ENCODE measurements around the gene FAM186B. TPM values are rescaled to one million over a fixed set of nuclear protein-coding genes. Genes with fewer than 3 reads are reported as not detected.
"Not testable (repeated sequence)": the region's sequence is repeated elsewhere in the genome, so short reads cannot be mapped to it uniquely, and the experiment has no call there.

Gene FAM186B, protein sequence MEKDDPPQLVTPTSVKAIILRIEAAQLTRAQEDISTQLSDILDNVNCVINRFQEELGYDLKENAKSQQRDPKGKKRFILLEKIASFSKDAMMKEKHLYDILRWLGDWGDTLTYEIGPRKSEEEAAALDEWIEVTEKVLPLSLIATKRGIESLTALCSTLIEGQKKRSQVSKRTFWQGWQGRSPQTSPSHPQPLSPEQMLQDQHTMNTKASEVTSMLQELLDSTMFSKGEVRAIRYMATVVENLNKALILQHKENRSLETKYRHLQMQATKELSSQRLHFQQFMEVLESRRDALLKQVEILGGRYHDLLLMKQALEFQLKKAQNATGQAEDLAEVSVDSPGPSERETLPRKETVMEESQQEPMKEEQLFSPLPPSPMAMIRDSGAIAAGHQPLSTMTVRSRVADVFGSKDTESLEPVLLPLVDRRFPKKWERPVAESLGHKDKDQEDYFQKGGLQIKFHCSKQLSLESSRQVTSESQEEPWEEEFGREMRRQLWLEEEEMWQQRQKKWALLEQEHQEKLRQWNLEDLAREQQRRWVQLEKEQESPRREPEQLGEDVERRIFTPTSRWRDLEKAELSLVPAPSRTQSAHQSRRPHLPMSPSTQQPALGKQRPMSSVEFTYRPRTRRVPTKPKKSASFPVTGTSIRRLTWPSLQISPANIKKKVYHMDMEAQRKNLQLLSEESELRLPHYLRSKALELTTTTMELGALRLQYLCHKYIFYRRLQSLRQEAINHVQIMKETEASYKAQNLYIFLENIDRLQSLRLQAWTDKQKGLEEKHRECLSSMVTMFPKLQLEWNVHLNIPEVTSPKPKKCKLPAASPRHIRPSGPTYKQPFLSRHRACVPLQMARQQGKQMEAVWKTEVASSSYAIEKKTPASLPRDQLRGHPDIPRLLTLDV
- under 1 TPM in 2 of 4 donors, not detected in 2; 0.31 to 0.69 TPM for total RNA-seq

DNA sequence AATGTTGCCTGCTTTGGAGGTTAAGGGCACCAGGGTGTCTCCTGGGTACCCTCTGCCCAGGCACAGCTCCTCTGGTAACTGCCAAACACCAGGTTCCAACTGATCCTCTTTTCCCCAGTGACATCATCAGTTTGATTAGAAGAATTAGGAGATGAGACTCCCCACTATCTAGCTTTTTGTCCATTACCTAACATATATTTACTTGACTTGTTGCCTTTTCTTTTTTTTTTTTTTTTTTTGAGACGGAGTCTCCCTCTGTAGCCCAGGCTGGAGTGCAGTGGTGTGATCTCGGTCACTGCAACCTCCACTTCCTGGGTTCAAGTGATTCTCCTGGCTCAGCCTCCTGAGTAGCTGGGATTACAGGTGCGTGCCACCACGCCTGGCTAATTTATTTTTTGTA, at the start of gene FAM186B:
FAM186B (minus strand) TSS at position 101 of the 400 bp plus-strand sequence. CDS start 162 bp downstream, outside the sequence.
- 100% methylated on average over 3 of the region's 4 CpGs; no CpG with 5 or more reads in 1 of the 2 donors for WGBS, 2 donors (ENCODE audit: low coverage in 1 of 2)
- not testable (repeated sequence) for H3K9me3 ChIP-seq, H3K4me3 ChIP-seq, H3K27ac ChIP-seq, H3K36me3 ChIP-seq, H3K4me1 ChIP-seq, ATAC-seq, H3K27me3 ChIP-seq

DNA sequence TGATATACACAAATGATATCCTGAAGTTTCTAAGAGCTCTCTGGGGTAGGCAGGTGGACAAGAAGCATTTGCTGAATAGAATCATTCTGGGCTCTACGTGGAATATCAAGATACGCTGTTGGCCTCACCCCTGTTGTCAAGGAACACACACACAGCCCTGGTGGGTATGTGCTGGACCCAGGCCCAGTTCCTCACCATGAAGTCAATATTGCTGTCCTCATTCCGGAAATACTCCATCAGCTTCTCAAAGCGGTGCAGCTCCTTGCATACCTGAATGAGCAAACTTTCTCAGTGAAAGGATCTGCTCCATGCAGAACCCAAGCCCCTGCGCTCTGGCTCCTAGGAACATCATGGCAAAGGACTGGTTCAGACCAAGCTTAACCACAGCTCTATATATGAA, 49.3 kb upstream of the FAM186B start:
- TF ChIP-seq, protein P1, sequence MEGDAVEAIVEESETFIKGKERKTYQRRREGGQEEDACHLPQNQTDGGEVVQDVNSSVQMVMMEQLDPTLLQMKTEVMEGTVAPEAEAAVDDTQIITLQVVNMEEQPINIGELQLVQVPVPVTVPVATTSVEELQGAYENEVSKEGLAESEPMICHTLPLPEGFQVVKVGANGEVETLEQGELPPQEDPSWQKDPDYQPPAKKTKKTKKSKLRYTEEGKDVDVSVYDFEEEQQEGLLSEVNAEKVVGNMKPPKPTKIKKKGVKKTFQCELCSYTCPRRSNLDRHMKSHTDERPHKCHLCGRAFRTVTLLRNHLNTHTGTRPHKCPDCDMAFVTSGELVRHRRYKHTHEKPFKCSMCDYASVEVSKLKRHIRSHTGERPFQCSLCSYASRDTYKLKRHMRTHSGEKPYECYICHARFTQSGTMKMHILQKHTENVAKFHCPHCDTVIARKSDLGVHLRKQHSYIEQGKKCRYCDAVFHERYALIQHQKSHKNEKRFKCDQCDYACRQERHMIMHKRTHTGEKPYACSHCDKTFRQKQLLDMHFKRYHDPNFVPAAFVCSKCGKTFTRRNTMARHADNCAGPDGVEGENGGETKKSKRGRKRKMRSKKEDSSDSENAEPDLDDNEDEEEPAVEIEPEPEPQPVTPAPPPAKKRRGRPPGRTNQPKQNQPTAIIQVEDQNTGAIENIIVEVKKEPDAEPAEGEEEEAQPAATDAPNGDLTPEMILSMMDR (IDR thresholded peaks at IDR 0.05) = no peak
- no peak for TF ChIP-seq EP300 (IDR thresholded peaks at IDR 0.05)
- TF ChIP-seq POLR2AphosphoS5 (IDR thresholded peaks at IDR 0.05) = no peak
- no peak for TF ChIP-seq POLR2A (IDR thresholded peaks at IDR 0.05)
- H3K36me3 ChIP-seq = peaks cover 0 to 97% of the 10 kb centered on the region in 2 donors
- ATAC-seq = no peak
- H3K27ac ChIP-seq = no peak overlapping the region
- H3K27me3 ChIP-seq = no peaks in the 10 kb centered on the region
- no peaks in the 10 kb centered on the region for H3K4me1 ChIP-seq
- no peaks in the 10 kb centered on the region for H3K9me3 ChIP-seq
- H3K4me3 ChIP-seq = no peak overlapping the region
- WGBS, 2 donors (ENCODE audit: low coverage in 1 of 2) = 60 to 79% methylated on average over 1 to 2 of the region's 5 CpGs

DNA sequence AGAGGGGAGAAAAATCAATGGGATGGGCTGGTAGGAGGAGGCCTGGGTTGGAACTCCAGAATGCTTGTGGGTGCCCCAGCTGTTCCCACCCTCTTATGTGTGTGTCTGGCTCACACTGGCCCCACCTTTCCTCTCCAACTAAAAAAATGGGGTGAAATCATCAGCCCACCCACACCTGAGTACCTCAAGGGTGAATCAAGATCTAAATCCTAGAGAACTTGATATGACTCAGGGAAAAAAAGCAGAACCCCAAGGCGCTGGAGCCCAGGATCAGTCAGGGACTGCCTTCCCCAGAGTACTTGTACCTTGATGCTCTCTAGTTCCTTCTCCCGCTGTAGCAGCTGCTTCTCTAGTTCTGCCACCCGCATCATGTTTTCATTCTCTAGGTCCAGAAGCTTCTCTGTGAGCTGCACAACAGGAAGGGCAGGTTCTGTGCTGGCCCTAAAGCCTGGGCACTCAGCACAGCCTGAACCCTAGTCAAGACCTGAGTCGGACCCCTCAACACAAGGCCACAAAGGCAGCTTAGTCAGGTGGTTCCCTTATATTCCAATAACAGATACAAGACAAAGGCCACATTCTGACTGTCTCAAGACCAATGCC, 47.6 kb upstream of the FAM186B start:
- Histone ChIP-seq H3K27me3 (no peaks in the 10 kb centered on the region), H3K36me3 (peaks cover 0 to 97% of the 10 kb centered on the region in 2 donors), H3K27ac (no peak overlapping the region), H3K4me1 (peaks cover 0 to 6% (median 0%) of the 10 kb centered on the region in 3 donors), H3K4me3 (no peak overlapping the region), H3K9me3 (no peaks in the 10 kb centered on the region)
- no peak for TF ChIP-seq EP300 (IDR thresholded peaks at IDR 0.05)
- TF ChIP-seq, protein P1 (IDR thresholded peaks at IDR 0.05) = no peak
- no peak for TF ChIP-seq POLR2AphosphoS5 (IDR thresholded peaks at IDR 0.05)
- no peak for TF ChIP-seq POLR2A (IDR thresholded peaks at IDR 0.05)
- WGBS, 2 donors (ENCODE audit: low coverage in 1 of 2) = 80 to 100% methylated on average over 1 to 2 of the region's 4 CpGs
- no peak for ATAC-seq

DNA sequence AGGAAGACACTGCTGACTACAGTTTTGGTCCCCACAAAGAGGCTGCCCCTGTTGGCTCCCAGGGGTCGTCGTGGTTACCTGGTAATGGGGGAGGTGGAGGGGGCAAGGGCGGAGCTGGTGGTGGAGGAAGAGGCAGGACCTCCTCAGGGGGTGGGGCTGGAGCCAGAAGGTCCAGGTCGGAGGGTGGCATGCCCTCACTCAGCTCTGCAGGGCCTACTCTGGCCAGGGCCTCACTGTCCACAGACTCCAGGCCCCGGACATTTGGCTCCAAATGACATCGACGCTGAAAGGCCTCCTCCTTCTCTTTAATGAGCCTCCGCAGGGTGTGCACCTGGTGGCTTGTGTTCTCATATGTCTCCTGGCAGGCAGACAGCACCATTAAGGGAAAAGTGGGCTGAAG, 46.4 kb upstream of the FAM186B start:
- TF ChIP-seq POLR2AphosphoS5 (IDR thresholded peaks at IDR 0.05) (no peak), EP300 (IDR thresholded peaks at IDR 0.05) (no peak), POLR2A (IDR thresholded peaks at IDR 0.05) (no peak)
- TF ChIP-seq, protein P1 (IDR thresholded peaks at IDR 0.05) = no peak
- no peak overlapping the region for H3K4me3 ChIP-seq
- H3K4me1 ChIP-seq = peaks cover 0 to 18% (median 0%) of the 10 kb centered on the region in 3 donors
- H3K9me3 ChIP-seq = no peaks in the 10 kb centered on the region
- 80% methylated on average over 2 of the region's 8 CpGs; no CpG with 5 or more reads in 1 of the 2 donors for WGBS, 2 donors (ENCODE audit: low coverage in 1 of 2)
- no peak overlapping the region for H3K27ac ChIP-seq
- peaks cover 0 to 97% of the 10 kb centered on the region in 2 donors for H3K36me3 ChIP-seq
- H3K27me3 ChIP-seq = no peaks in the 10 kb centered on the region
- no peak for ATAC-seq

DNA sequence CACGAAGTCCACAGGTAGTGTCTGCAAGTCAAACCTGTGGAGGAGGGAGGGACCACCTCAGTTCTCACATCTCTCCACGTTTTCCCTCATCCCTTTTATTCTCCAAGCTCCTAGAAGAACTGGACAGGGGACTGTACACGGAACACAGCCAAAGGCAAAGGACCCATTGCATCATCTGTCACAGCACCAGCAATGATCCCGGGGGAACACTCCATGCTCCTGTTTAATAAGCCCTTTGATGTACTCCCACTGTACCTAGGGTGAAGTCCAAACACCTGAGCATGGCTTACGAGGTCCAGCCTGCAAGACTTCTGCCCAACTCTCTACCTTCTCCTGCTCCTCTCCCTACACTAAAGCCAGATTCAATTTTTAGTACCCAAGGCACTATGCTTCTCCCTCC, 44.5 kb upstream of the FAM186B start:
- 86 to 100% methylated on average over 1 to 4 of the region's 5 CpGs for WGBS, 2 donors (ENCODE audit: low coverage in 1 of 2)
- H3K4me1 ChIP-seq = peaks cover 0 to 29% (median 0%) of the 10 kb centered on the region in 3 donors
- no peaks in the 10 kb centered on the region for H3K9me3 ChIP-seq
- peaks cover 0 to 100% of the 10 kb centered on the region in 2 donors for H3K36me3 ChIP-seq
- H3K27ac ChIP-seq = no peak overlapping the region
- H3K4me3 ChIP-seq = no peak overlapping the region
- ATAC-seq = no peak
- TF ChIP-seq, protein P1 (IDR thresholded peaks at IDR 0.05) = no peak
- no peak for TF ChIP-seq POLR2A (IDR thresholded peaks at IDR 0.05)
- no peaks in the 10 kb centered on the region for H3K27me3 ChIP-seq
